A549 (cell line): ENCODE measurements around the gene PAX8. TPM values are rescaled to one million over a fixed set of nuclear protein-coding genes. Genes with fewer than 3 reads are reported as not detected.
A peak's percentile ranks its signal among the peaks of the same experiment; 100 is the strongest.
"Not testable (repeated sequence)": the region's sequence is repeated elsewhere in the genome, so short reads cannot be mapped to it uniquely, and the experiment has no call there.

ENCODE experiments used
- ATAC-seq, 2 experiments: fragments of 200-7000 bp in 1 of 2; fragments of >200 bp in 1 of 2; cut with Nextera tagmentation in 1 of 2; cut with Tn5 transposase in 1 of 2; 3 replicates each; pipeline versions ENCODE4 v1.8.0 to v1.9.1; 2018 to 2020; ENCODE audit warnings: mild to moderate bottlenecking in 1 of 2, moderate library complexity in 1 of 2
- CTCF ChIA-PET: fragments of 300-600 bp; sonication (Branson Sonifier 250); formaldehyde crosslinking; extraction: SDS; loops from one replicate; lab custom pipeline; 2021; ENCODE audit warnings: antibody characterized with exemption, inconsistent platforms; lab: Yijun Ruan, JAX
- POLR2A ChIA-PET: fragments of 350-600 bp; formaldehyde crosslinking; extraction: SDS; loops from one replicate; lab custom pipeline; 2021; ENCODE audit warnings: antibody characterized with exemption, inconsistent platforms; lab: Yijun Ruan, JAX
- DNase-seq, 2 experiments: peaks; one replicate each; pipeline versions ENCODE4 v3.0.0 to v3.0.0-alpha.2; 2011 to 2016; ENCODE audit warnings: low read depth in 1 of 2, low spot score in 1 of 2
- FAIRE-seq: peaks from 2 replicates; lab custom pipeline; 2011; peaks lifted over from hg19 to GRCh38; lab: Jason Lieb, UNC
- H3K27ac ChIP-seq, 2 experiments: fragments of >200 bp; sonication (Bioruptor Twin); formaldehyde crosslinking; 3 replicates each; pipeline ENCODE4 v1.5.1; 2016 to 2017
- H3K4me1 ChIP-seq: fragments of >200 bp; sonication (Bioruptor Twin); formaldehyde crosslinking; 3 replicates; pipeline ENCODE4 v1.6.1; 2016
- H3K4me2 ChIP-seq: fragments of >200 bp; sonication (Bioruptor Twin); formaldehyde crosslinking; 3 replicates; pipeline ENCODE4 v1.6.1; 2016
- H3K4me3 ChIP-seq: fragments of >200 bp; sonication (Bioruptor Twin); formaldehyde crosslinking; 3 replicates; pipeline ENCODE4 v1.5.1; 2016
- H3K9me3 ChIP-seq: fragments of >200 bp; sonication (Bioruptor Twin); formaldehyde crosslinking; 3 replicates; pipeline ENCODE4 v1.6.1; 2016
- ATOH8 ChIP-seq: fragments of 250-450 bp; sonication (Bioruptor Pico); IDR thresholded peaks from 2 replicates; pipeline ENCODE4 v1.5.0; 2020; ENCODE audit warnings: low read depth, mild to moderate bottlenecking, moderate library complexity
- BCL3 ChIP-seq: fragments of >200 bp; sonication (Bioruptor Twin); formaldehyde crosslinking; IDR thresholded peaks from 3 replicates; pipeline ENCODE4 v1.6.1; 2016
- CTCF ChIP-seq: fragments of >200 bp; sonication (Bioruptor Twin); formaldehyde crosslinking; IDR thresholded peaks from 3 replicates; pipeline ENCODE4 v1.5.1; 2016
- E2F6 ChIP-seq: IDR thresholded peaks from 2 replicates; pipeline ENCODE4 v1.6.1; 2012; ENCODE audit warnings: low read depth, borderline replicate concordance
- EHF ChIP-seq: fragments of 250-450 bp; sonication (Bioruptor Pico); IDR thresholded peaks from 2 replicates; pipeline ENCODE4 v1.5.0; 2020; ENCODE audit warnings: mild to moderate bottlenecking
- EHMT2 ChIP-seq: fragments of 200-600 bp; sonication (generic); IDR thresholded peaks from 2 replicates; pipeline ENCODE4 v1.6.1; 2016; ENCODE audit warnings: antibody characterized with exemption, low read depth, mild to moderate bottlenecking, moderate library complexity
- ELK1 ChIP-seq: fragments of 150-350 bp; IDR thresholded peaks from 2 replicates; pipeline ENCODE4 v1.6.1; 2014; ENCODE audit warnings: low read depth, mild to moderate bottlenecking, low read length
- EP300 ChIP-seq, 2 experiments: fragments of >200 bp; sonication (Bioruptor Twin); formaldehyde crosslinking; IDR thresholded peaks; 2 replicates in 1 of 2; 3 replicates in 1 of 2; pipeline ENCODE4 v1.6.1; 2016 to 2017
- FOSB ChIP-seq: fragments of 250-450 bp; sonication (Bioruptor Pico); IDR thresholded peaks from 2 replicates; pipeline ENCODE4 v1.5.0; 2020; ENCODE audit warnings: mild to moderate bottlenecking, moderate library complexity
- GATA3 ChIP-seq: IDR thresholded peaks from 2 replicates; pipeline ENCODE4 v1.6.1; 2012; ENCODE audit warnings: borderline replicate concordance
- HDAC2 ChIP-seq: fragments of 200-600 bp; sonication (generic); IDR thresholded peaks from 2 replicates; pipeline ENCODE4 v1.6.1; 2016
- HEYL ChIP-seq: fragments of 250-450 bp; sonication (Bioruptor Pico); IDR thresholded peaks from 2 replicates; pipeline ENCODE4 v1.8.0; 2021; ENCODE audit warnings: mild to moderate bottlenecking, moderate library complexity
- HOXB5 ChIP-seq: fragments of 250-450 bp; sonication (Bioruptor Pico); IDR thresholded peaks from 2 replicates; pipeline ENCODE4 v1.5.0; 2020; ENCODE audit warnings: mild to moderate bottlenecking, moderate library complexity
- JUN ChIP-seq, 2 experiments: fragments of >200 bp; sonication (Bioruptor Twin); formaldehyde crosslinking; IDR thresholded peaks; 2 replicates in 1 of 2; 3 replicates in 1 of 2; pipeline ENCODE4 v1.6.1; 2016 to 2017
- MAX ChIP-seq: IDR thresholded peaks from 2 replicates; pipeline ENCODE4 v1.6.1; 2012
- MAZ ChIP-seq: fragments of 150-350 bp; IDR thresholded peaks from 2 replicates; pipeline ENCODE4 v1.6.1; 2014; ENCODE audit warnings: antibody characterized with exemption, low read depth, low read length, borderline replicate concordance
- NR3C1 ChIP-seq: fragments of >200 bp; sonication (Bioruptor Twin); formaldehyde crosslinking; IDR thresholded peaks from 3 replicates; pipeline ENCODE4 v1.6.1; 2017
- PBX3 ChIP-seq: IDR thresholded peaks from 2 replicates; pipeline ENCODE4 v1.6.1; 2012
- PHF8 ChIP-seq: fragments of 200-600 bp; sonication (generic); IDR thresholded peaks from 2 replicates; pipeline ENCODE4 v1.6.1; 2016; ENCODE audit warnings: low read depth, mild to moderate bottlenecking, antibody characterized with exemption, moderate library complexity, borderline replicate concordance
- POLR2A ChIP-seq: IDR thresholded peaks from 2 replicates; pipeline ENCODE4 v1.6.1; 2012; ENCODE audit warnings: mild to moderate bottlenecking, low read length
- POLR2AphosphoS2 ChIP-seq: conservative IDR thresholded peaks from 2 replicates; pipeline ENCODE4 v1.6.1; 2012; ENCODE audit warnings: low read length, improper control_type of control experiment, inconsistent platforms
- RFX5 ChIP-seq: fragments of 450-650 bp; IDR thresholded peaks from 2 replicates; pipeline ENCODE4 v1.7.1; 2014; ENCODE audit warnings: antibody characterized with exemption, mild to moderate bottlenecking, moderate library complexity
- SMC3 ChIP-seq: fragments of >200 bp; sonication (Bioruptor Twin); formaldehyde crosslinking; IDR thresholded peaks from 3 replicates; pipeline ENCODE4 v1.6.1; 2018; ENCODE audit warnings: inconsistent platforms
- SREBF2 ChIP-seq: fragments of 450-650 bp; IDR thresholded peaks from 2 replicates; pipeline ENCODE4 v1.6.1; 2014; ENCODE audit warnings: mild to moderate bottlenecking, moderate library complexity
- WGBS: methylation state at CpG from one replicate; pipeline ENCODE4 v1.1.6; 2017; ENCODE audit errors: missing lambda C conversion rate; 5-methylcytosine and 5-hydroxymethylcytosine counted together
- polyA plus RNA-seq, 4 experiments: library from polyadenylated mRNA; depleted of rRNA in 3 of 4; stranded (reverse); fragments of >200 nt; fragmentation: RNase III in 1 of 4; extraction: RNeasy Plus Mini Kit Qiagen cat#74134 plus additional on column Dnase treatment in 1 of 4; gene quantifications; 2 replicates in 3 of 4; 3 replicates in 1 of 4; pipeline ENCODE4 v1.2.3, GENCODE V29; 2011 to 2017
- TF ChIP-seq, protein P1 (sequence below): fragments of 200-600 bp; sonication (generic); IDR thresholded peaks from 2 replicates; pipeline ENCODE4 v1.6.1; 2016; ENCODE audit warnings: antibody characterized with exemption, mild to moderate bottlenecking, moderate library complexity

PAX8 gene
- polyA plus RNA-seq, 2 of the 4 experiments (the other 2 are of a cell fraction) = 0.71 to 0.81 TPM

DNA sequence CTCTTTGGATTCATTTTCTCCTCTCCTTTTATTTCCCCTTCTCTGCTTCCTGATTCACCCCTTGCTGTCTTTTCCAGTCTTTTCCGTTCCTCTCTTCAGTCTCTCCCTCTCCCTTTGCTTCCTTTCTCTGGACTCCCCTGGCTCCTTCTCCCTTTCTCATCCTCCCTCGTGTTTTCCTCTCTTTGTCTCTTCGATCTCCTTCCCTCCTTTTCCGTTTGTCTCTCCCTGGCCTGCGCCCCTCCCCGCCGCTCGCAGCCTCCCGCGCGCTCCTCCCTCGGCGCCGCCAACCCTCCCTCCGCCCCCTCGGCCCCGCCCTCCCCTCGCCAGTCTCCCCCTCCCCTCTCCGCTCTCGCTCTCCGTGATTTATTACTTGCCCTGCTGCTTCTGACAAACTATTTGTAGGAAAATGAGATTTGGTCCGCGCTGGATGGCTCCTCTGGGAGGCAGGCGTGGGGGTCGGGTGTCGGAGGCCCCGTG is 46.0 kb upstream of the PAX8 start:
- H3K9me3 ChIP-seq = no peaks in the 10 kb centered on the region; the same call in 2 of the 3 replicates
- peak overlapping the region; percentile 66 for H3K4me2 ChIP-seq
- 2% methylated on average over 9 of the region's 27 CpGs for WGBS
- H3K4me3 ChIP-seq = peak overlapping the region; percentile 60
- peak; percentile 80 to 85 for DNase-seq
- FAIRE-seq = no peak
- TF ChIP-seq SREBF2 (no peak), ELK1 (no peak), FOSB (no peak), HDAC2 (no peak), GATA3 (no peak), HOXB5 (peak; percentile 53; the same call in 1 of the 2 replicates), POLR2AphosphoS2 (no peak), EP300 (IDR thresholded peaks at IDR 0.05) (no peak), NR3C1 (no peak), HEYL (CRISPR knock-in tag) (no peak), PBX3 (peak; percentile 54; the same call in 1 of the 2 replicates), PHF8 (peak; percentile 53; the same call in 1 of the 2 replicates), MAZ (0 out of 2 replicates have a peak, but pooled peaks have one; percentile 57), MAX (peak; percentile 94), E2F6 (peak; percentile 98), POLR2A (peak; percentile 33), EHMT2 (no peak), CTCF (no peak; the same call in 2 of the 3 replicates), EHF (CRISPR knock-in tag) (no peak), JUN (IDR thresholded peaks at IDR 0.05) (peak in 1 of 2 experiments; percentile 54; a peak in 2 of 5 replicates), SMC3 (peak; percentile 21; the same call in 2 of the 3 replicates), BCL3 (0 out of 3 replicates have a peak, but pooled peaks have one; percentile 62), RFX5 (no peak), ATOH8 (CRISPR knock-in tag) (peak; percentile 77)
- TF ChIP-seq, protein P1, sequence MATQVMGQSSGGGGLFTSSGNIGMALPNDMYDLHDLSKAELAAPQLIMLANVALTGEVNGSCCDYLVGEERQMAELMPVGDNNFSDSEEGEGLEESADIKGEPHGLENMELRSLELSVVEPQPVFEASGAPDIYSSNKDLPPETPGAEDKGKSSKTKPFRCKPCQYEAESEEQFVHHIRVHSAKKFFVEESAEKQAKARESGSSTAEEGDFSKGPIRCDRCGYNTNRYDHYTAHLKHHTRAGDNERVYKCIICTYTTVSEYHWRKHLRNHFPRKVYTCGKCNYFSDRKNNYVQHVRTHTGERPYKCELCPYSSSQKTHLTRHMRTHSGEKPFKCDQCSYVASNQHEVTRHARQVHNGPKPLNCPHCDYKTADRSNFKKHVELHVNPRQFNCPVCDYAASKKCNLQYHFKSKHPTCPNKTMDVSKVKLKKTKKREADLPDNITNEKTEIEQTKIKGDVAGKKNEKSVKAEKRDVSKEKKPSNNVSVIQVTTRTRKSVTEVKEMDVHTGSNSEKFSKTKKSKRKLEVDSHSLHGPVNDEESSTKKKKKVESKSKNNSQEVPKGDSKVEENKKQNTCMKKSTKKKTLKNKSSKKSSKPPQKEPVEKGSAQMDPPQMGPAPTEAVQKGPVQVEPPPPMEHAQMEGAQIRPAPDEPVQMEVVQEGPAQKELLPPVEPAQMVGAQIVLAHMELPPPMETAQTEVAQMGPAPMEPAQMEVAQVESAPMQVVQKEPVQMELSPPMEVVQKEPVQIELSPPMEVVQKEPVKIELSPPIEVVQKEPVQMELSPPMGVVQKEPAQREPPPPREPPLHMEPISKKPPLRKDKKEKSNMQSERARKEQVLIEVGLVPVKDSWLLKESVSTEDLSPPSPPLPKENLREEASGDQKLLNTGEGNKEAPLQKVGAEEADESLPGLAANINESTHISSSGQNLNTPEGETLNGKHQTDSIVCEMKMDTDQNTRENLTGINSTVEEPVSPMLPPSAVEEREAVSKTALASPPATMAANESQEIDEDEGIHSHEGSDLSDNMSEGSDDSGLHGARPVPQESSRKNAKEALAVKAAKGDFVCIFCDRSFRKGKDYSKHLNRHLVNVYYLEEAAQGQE = no peak
- POLR2A ChIA-PET = no interaction called here
- peak overlapping the region; percentile 89 to 92 for H3K27ac ChIP-seq
- H3K4me1 ChIP-seq = peaks cover 51% of the 10 kb centered on the region
- peak; percentile 67 to 78 for ATAC-seq
- CTCF ChIA-PET = no interaction called here

GRCh38 chr2:113323129-113323528 is 44.4 kb upstream of the PAX8 start:
- WGBS = 83% methylated on average over 5 of the region's 5 CpGs

More at GRCh38 chr2:113323129-113323528, 44.4 kb upstream of the PAX8 start:
- H3K4me2 ChIP-seq = peak overlapping the region; percentile 66; the same call in 1 of the 3 replicates
- not testable (repeated sequence) for FAIRE-seq, ATAC-seq, H3K4me3 ChIP-seq, H3K9me3 ChIP-seq, DNase-seq
- H3K4me1 ChIP-seq = peaks cover 39% of the 10 kb centered on the region
- CTCF ChIA-PET = interaction anchor here (1.4 to 2.4 kb wide), 3 partner anchors 47 to 124 kb away, joined by 5 to 14 read pairs (median 9); no protein-coding TSS in a partner anchor
- peak overlapping the region; percentile 89 to 92 for H3K27ac ChIP-seq
- POLR2A ChIA-PET = interaction anchor here (1.4 kb wide), 1 partner anchor 39 kb away, joined by 5 read pairs; no protein-coding TSS in a partner anchor
